ENCODE data around the gene IL17B.

IL17B gene, protein sequence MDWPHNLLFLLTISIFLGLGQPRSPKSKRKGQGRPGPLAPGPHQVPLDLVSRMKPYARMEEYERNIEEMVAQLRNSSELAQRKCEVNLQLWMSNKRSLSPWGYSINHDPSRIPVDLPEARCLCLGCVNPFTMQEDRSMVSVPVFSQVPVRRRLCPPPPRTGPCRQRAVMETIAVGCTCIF

DNA sequence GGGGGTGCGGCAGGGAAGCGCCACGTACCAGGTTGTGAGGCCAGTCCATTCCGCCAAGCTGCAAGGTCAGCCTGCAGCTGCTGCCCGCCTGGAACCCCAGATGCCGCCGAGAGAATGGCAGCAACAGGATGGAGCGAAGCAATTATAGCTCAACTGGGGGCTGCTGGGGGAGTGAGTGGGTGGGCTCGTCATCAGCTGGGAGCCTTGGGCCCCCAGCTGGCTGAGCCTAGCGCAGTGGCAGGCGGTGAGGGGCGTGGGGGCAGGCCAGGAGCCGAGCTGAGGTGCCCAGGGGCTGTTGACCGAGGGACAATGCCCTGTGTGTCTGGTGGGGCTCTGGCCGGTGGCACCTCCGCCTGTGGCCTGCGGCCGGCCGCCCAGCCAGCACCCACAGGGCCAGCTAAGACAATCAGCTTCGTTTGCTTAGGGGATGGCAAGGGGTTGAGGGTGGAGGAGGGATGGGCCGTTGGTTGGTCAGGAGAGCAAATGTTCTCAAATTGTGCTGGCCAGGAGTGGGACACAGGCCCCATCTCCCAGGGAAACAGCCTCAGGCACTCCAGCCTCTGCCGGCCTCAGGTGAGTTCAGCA lies at the start of gene IL17B:
IL17B (minus strand) TSS at position 116 of the 585 bp plus-strand sequence; CDS start at position 49, 67 bp downstream.
- no peak for DNase-seq (ENCODE audit: low read depth in 2 of 2, low spot score in 1 of 2)

DNA sequence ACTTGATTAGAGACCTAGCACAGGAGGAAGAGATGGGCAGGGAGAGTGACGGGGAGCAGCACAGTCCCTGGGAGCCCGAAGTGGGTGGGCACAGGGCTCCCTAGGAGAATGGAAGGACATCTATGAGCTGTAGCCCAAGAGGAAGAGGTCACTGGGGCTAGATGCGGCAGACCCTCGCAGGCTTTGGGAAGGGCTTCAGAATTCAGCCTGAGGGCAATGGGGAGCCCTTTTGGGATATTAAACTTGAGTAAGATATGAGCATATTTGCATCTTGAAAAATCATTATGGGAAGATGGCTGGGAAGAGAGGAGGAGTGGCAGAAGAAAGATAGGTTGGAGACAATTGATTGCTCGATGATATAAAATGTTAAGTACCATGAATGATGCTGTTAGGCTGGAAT lies 48.9 kb upstream of the IL17B start:
- no peak for DNase-seq (ENCODE audit: low read depth in 2 of 2, low spot score in 1 of 2)

DNA sequence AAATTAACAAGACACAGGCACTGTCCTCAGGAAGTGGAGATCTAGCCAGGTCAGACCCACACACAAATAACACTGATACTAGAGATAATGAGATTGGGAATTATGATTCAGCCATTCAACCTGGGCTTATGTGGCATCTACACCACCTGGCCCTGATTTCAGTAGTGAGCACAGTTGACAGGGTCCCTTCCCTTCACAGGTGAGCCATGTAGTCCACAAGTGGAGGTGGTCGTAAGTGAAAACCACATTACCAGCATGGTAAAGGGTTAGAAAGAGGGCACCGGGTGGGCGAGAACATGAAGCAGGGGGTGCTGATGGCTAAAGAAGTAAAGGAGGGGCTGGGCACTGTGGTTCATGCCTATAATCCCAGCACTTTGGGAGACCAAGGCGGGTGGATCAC lies 48.3 kb upstream of the IL17B start:
- no peak for DNase-seq (ENCODE audit: low read depth in 2 of 2, low spot score in 1 of 2)

DNA sequence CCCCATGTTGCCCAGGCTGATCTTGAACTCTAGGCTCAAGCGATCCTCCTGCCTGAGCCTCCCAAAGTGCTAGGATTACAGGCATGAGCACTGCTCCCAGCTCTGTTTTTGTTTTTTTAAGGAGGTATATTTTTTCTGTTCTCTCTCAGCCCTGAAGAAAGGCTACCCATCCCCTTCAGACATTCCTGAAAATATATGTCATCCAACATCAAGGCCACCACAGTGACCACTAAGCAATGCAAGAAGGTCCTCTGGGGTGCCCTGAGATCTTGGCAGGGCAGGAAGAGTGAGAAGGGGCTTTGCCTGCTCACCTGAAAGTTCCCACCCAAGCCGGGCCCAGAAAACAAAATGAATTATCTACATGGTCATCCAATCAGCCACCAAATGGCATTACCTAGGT lies 47.8 kb upstream of the IL17B start:
- DNase-seq (ENCODE audit: low read depth in 2 of 2, low spot score in 1 of 2): no peak

DNA sequence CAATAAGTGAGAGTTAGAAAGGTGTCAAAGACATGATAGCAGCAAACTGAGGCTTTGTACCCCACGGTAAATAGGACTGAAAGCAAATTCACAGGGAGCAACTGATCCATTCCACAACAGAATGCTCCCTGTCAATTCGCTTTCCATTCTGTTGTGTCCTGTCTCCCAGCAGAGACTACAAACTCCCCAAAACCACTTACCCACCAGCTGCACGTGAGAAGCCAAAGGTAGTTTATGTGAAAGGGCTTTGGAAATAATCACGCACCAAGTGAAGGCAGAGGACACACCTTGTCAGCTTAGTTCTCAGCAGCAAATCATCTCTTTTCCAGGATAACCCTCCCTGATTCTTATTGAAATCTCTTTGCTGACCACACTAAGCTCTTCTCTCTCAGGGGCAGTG lies 46.6 kb upstream of the IL17B start:
- DNase-seq (ENCODE audit: low read depth in 2 of 2, low spot score in 1 of 2): no peak

DNA sequence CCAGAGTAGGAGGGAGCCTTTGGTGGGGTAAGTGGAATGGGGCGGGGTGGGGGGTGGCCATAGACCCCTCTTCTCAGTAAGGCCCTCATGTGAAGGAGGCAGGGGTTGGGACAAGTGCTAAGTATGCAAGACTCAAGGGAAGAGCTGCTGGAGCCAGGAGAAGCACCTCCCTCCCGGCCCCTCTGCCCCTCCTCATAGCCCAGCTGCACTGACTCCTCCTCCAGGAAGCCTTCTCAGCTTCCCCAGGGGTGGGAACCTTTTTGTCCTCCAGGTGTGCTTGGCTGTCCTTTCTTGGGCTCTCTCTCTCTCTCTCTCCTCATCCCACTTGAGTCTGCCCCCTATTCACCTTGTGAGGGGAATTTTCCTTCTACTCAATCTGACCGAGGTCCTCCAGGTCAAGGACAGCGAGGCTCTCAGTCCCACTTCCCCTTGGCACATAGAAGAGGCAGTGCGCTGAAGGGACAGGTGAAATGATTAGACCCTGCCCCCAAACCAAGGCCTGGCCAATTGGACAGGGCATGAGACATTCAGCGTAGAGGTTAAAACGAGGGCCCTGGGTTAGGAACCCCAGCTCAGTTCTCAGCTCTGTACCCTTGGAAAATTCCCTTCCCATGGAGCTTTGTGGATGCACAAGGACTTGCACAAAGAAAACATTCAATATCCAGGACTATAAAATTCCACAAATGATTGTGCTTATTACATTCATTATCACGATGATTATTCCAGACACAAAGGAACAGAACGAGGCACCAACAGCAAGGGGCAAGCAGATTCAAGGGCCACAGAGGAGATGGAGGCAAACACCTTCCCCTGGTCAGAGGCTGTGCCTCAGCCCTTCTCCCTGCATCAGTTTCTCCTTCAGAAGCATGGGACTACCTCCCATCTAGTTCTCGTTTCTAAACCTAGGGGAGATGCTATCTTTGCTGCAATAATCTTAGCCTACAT lies 45.6 kb upstream of the IL17B start:
- no peak for DNase-seq (ENCODE audit: low read depth in 2 of 2, low spot score in 1 of 2)

DNA sequence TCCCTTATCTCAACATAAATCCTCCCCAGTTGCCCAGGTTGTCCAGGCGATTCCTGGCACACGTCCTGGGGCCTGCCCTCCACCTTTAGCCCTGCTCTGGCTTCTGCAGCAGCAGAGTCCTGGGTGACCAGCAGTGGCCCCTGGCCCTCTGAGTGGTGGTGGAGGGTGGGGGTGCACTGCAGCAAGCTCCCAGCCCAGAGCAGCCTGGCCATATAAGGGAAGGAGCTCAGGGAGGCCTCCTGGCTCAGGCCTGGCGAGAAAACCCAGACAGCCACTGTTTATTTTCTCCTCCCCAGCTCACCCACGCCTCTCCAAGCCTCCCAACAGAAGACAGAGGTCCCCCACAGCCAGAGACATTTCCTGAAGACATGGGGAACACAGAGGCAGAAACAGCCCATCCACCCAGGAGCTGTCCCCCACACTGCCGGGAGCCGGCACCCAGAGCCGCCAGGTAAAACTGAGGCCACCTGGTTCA lies 44.7 kb upstream of the IL17B start:
- DNase-seq (ENCODE audit: low read depth in 2 of 2, low spot score in 1 of 2): no peak

DNA sequence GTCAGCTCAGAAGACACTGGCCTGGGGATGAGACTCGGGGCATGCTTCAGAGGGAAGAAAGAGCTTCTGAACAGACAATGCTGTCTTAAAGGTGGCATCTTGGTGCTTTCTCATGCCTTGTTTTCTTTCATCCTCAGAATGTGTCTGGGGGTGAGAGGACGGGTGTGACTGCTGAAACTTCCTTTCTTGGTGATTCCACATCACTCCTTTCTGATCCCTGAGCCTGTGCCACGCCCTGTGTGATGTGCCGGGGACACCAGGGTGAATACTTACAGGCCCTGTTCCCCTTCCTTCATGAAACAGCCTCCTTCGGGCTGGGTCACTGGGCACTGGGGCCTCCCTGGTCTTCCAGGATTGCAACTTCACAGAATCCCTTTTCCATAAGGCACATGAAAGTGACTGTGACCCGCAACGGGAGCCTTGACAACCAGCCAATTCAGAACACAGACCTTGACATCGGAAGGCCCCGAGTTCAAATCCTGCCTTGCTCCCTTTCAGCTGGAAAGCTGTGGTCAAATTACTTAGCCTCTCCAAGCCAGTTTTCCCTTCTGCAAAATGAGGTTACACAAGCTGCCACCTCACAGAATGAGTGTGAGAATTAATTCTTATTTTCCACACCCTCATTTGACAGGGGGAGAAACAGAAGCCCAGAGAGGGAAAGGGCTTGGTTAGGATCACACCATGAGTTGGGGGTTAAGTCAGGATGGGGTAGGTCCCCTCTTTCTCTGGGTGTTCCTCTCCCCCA lies 44.1 kb upstream of the IL17B start:
- DNase-seq (ENCODE audit: low read depth in 2 of 2, low spot score in 1 of 2): no peak

DNA sequence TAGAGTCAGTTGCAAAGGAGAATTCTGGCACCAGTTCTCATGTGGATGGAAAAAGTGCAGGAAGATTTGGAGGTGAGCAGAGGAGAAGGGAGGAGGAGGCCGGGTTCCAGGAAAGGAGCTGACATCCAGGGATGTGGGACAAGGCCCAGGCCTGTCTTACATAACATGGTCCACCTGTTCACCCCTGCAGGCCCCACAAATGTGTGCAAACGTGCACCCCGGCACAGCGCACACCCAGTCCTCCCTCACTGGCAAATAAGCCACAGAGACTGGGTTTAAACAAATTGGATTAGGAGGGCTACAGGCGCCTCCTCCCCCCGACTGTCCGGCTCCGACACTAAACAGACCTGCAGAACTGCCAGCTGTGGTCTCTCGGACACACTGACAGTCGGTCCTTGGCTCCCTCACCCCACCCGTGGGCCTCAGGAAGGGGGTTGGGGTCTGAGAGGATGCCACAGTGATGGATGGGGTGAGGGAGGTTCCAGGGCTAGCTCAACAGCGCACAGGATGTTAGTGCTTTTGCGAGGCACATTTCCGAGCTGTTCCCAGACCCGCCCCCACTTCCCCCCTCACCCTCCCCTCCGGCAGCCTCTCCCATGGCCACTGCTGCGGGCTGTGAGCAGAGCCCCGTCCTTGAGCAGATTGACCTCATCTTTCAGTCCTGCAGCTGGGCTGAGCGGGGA lies 43.4 kb upstream of the IL17B start:
- DNase-seq (ENCODE audit: low read depth in 2 of 2, low spot score in 1 of 2): no peak

DNA sequence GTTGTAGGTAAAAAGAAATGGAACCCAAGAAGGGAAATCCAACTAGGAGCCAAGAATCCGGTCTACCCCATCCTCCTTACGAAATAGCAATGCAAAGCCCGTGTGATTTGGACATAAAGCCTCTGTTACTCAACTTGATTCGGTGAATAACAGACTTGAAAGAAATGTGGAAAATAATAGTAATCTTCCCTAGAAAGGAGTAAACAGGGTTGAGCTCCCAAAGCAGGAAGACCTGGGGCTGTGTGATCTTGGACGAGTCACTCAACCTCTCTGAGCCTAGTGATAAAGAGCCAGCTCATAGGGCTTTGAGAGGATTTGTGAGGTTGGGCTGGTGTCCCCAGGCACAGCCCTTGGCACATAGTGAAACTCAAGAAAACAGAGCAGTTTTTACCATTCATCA lies 42.7 kb upstream of the IL17B start:
- DNase-seq (ENCODE audit: low read depth in 2 of 2, low spot score in 1 of 2): no peak

DNA sequence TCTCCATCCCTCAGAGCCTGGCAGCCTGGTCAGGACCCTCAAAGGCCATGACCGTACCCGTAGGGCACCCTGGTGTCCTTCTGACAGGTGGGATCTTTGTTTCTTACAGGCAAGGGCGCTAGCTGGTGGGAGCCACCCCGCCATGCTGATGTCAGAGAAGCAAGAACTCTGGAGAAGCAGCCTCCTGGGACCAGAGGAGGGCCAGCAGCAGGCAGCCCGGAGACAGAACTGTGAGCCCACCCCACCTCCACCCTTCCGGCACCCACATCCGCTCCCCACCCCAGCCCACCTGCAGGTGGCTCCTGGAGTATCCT lies 42.2 kb upstream of the IL17B start:
- DNase-seq (ENCODE audit: low read depth in 2 of 2, low spot score in 1 of 2): no peak

DNA sequence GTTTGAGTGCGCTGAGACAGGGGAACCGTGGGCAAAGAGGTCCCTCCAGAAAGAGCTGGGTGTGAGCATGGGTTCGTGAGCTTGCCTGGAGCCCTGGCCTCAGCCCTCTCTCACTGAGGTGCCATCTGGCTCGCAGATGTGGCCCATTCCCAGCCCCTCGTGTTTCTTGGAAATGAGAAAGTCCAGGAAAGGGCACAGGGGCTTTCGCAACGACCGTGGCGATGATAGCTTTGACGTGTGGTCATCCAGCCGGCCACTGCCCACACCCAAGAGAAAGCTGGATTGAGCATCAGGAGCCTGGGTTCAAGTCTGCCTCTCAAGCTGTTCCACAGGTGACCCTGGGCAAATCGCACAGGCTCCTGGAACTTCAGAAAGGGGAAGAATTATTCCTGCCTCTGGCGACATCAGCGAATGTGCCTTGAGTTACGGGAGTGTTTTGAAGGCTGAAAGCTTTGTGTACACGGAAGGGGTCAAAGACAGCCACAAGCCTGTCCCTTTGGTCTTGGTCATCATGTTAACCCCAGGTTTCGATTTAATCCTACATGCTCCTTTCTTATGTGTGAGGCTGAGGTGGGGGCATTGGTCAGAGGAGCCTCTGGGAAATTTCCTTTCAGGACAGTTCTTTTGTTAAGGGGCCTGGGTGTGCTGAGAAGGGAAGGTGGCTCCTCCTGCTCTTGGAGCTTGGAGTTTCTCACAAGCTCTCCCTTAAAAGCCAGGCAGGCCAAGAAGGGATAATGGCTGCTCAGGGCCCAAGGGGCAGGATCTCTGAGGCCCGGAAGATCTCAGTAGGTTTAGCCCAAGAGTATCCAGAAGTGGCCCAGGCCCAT lies 41.7 kb upstream of the IL17B start:
- DNase-seq (ENCODE audit: low read depth in 2 of 2, low spot score in 1 of 2): no peak

DNA sequence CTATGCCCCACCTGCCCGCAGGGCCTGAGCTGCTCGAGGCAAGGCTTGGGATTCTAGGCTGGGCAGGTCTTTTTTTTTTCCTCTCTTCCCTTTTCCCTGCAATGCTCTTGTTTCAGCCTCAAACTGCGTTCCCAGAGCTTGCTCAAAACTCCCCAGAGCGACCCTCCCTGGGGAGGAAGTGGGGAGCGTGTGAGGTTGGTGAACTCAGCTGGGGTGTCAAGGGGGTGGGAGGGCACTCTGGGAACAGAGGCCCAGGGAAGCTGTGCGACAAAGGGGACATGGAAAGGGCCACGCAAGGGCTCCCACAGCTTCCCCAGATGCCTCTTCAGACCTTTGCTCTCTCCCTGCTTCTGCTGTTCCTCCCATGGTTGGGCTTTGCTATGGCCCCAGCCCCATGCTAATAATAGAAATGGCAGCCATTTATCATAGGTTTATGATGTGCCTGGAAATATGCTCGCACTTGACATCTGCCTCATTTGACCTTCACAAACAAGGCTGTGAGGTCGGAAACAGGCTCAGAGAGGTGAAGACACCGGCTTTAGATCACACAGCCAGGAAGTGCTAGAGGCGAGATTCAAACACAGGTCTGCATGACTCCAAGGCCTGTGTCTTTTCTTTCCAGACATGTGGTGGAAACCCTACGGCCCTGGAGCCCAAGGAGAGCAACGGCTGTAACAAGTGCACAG lies 40.9 kb upstream of the IL17B start:
- DNase-seq (ENCODE audit: low read depth in 2 of 2, low spot score in 1 of 2): no peak

DNA sequence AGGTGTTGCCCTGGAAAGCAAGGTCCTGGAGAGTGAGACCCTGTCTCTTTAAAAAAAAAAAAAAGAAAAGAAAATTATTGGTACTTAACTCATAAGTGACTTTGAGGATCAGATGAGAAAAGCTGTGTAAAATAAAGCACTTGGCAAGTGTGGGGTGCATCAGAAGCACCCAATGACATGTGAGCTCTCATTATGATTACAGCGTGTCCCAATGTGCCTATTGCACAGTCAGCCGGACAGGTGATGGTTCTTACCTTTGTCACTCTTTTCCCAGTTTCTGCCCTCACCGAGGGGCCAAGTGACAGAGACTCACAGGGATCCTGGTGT lies 40.4 kb upstream of the IL17B start:
- no peak for DNase-seq (ENCODE audit: low read depth in 2 of 2, low spot score in 1 of 2)

DNA sequence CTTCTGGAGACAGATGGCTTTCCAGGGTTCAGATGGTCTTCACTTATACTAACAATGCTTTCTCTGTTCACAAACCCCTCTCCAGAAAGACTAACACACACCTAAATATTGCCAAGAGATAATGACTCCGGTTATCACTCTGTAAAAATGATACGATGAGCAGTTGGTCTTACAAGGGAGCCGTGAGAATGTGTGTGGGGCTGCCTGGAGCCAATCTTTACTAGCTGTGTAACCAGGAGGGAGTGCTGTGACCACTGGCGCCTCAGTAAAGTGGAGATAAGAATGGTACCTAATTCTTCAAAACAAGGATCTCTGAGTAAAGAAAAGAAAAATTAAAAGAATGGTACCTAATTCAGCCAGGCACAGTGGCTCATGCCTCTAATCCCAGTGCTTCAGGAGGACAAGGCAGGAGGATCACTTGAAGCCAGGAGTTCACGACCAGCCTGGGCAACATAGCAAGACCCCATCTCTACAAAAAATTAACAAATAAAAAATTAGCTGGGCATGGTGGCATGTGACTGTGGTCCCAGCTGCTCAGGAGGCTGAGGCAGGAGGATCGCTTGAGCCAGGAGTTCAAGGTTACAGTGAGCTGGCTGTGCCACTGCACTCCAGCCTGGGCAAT lies 39.9 kb upstream of the IL17B start:
- DNase-seq (ENCODE audit: low read depth in 2 of 2, low spot score in 1 of 2): no peak

DNA sequence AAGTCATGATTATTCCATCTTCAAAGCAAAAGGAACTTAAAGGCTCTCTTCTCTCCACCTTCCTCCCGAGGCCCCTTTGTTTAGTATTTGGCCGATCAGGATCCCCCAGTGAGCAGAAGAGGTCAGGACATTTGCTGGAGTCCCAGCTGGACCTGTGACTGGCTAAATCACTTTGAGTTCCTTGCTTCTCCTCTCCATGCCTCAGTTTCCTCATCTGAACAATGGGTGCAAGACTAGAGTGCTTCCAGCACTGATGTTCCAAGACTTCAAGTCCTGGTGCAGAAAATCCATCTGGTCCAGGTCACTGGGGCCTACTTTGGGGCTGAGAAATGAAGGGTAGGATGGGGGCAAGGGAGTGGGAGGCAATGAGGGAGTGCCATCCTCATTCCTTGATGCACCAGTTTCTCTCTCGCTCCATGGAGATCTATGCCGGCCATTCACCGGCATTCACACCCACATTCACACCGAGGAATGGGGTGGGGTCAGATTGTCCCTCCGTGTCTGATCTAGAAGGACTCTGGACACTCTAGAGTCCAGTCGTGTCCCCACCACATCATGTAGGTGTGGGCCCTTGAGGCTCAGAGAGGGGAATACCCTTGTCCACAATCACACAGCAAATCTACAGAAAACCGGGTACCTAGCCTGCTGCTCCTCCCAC lies 38.7 kb upstream of the IL17B start:
- DNase-seq (ENCODE audit: low read depth in 2 of 2, low spot score in 1 of 2): no peak

DNA sequence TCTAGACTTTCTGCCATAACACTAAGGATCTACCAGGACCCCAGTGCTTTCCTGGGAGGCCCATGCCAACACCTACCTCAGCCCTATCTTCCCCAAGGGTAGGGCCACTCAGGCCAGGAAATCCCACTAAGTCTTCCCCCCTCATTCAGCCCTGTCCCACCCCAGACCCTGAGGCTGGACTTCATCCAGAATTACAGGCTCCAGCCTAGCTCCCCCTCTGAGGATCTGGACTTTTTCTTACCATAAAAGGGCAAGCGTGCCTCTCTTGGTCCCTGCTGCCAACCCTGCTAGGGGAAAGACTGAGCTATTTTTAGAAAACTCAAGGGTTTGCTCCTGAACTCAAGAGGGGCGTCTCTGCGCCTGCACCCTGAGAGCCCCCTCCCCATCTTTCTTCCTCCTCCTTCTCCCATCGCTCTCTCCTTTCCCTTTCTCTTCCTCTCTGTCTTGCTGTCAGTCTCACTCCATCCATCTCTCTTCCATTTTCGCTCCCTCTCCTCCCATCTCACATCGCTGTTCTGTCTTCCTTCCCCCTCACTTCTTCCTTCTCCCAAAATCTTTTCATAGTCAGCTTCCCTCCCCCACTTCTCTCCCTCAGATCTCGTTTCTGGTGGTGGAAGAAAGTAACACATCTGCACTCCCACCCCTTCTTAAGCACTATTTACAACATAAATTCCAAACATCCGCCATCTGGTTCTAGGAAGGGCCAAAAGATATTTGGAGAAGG lies 38.1 kb upstream of the IL17B start:
- no peak for DNase-seq (ENCODE audit: low read depth in 2 of 2, low spot score in 1 of 2)
